Endothelial cell (in vitro differentiated cells): ENCODE results near the gene PUSL1. TPM values are rescaled to one million over a fixed set of nuclear protein-coding genes. Genes with fewer than 3 reads are reported as not detected.

ENCODE experiments used
- DNase-seq: peaks from one replicate; pipeline ENCODE4 v3.0.0; 2021; ENCODE audit warnings: low spot score
- H3K27ac Mint-ChIP-seq: one replicate; pipeline ENCODE4 v1.8.0; 2021; ENCODE audit warnings: mixed read lengths, inconsistent platforms; ENCODE audit not compliant: unreplicated experiment
- H3K27me3 Mint-ChIP-seq: one replicate; pipeline ENCODE4 v1.8.0; 2021; ENCODE audit warnings: mild to moderate bottlenecking, moderate library complexity, mixed read lengths, inconsistent platforms; ENCODE audit not compliant: unreplicated experiment
- H3K36me3 Mint-ChIP-seq: one replicate; pipeline ENCODE4 v1.8.0; 2021; ENCODE audit warnings: mild to moderate bottlenecking, low read depth, mixed read lengths, inconsistent platforms; ENCODE audit not compliant: unreplicated experiment
- H3K4me1 Mint-ChIP-seq: one replicate; pipeline ENCODE4 v1.8.0; 2021; ENCODE audit warnings: mild to moderate bottlenecking, mixed read lengths, inconsistent platforms; ENCODE audit not compliant: unreplicated experiment
- H3K4me3 Mint-ChIP-seq: one replicate; pipeline ENCODE4 v1.8.0; 2021; ENCODE audit warnings: mild to moderate bottlenecking, mixed read lengths, inconsistent platforms; ENCODE audit not compliant: unreplicated experiment
- H3K9me3 Mint-ChIP-seq: one replicate; pipeline ENCODE4 v1.8.0; 2021; ENCODE audit warnings: mixed read lengths, inconsistent platforms; ENCODE audit not compliant: unreplicated experiment
- CTCF ChIP-seq: fragments of 200-600 bp; sonication (generic); IDR thresholded peaks from one replicate; pipeline ENCODE4 v1.5.0; 2021; ENCODE audit warnings: antibody characterized with exemption; ENCODE audit not compliant: unreplicated experiment
- total RNA-seq: library from RNA; stranded (reverse); fragmentation: NEBNext Ultra II Directional; extraction: Animal tissue kit (Norgen Biotek cat#: 25700); gene quantifications from one replicate; pipeline ENCODE4 v1.2.1, GENCODE V29; 2021; ENCODE audit not compliant: unreplicated experiment

PUSL1 gene
- total RNA-seq, 1 donor from 2014 or later: 14.0 TPM

DNA sequence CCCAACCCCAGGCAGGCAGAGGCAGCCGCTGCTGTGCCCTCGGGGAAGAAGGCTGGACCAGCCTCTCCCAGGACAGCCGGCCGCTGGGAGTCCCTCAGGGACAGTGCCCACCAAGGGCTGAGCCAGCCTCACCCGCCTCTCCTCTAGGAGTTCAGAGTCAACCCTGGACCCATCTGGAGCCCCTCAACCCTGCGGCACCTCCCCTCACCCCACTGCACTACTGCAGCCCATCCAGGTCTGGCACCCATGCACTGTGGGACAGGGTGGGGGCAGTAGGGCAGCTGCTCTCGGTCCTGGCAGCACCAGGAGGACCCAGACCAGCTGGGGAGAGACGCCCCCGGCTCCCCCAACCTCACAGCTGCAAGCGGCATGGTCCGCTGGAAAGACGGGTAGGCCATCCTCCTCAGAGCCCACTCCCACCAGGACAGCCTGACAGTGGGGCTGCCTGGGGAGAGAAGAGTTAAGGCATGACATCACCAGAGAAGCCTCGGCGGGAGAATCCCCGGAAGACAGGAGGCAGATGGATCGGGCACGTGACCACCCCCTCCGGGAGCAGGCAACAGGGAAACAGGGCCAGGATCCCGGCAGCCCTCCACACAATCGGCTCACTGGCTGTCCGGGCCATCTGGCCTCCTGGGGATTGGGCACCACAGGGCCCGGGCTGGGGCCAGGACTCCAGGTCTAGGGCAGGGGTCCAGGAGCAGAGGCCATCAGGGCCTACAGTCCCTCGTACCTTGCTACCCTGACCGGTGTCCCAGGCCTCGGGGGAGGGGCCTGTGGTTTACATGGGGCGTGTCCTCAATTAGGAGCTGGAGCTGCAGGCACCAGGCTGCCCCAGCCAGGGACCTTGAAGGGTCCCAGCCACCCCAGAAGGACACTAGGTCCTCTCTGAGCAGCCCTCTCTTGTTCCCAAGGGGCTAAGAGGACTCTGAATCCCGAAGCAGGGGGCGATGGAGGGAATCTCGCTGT lies 3.8 kb upstream of the PUSL1 start:
- no peaks in the 10 kb centered on the region for H3K36me3 Mint-ChIP-seq
- DNase-seq: peak; percentile 69
- no peak for TF ChIP-seq CTCF
- H3K4me1 Mint-ChIP-seq: peaks cover 15% of the 10 kb centered on the region
- peaks cover 13% of the 10 kb centered on the region for H3K27me3 Mint-ChIP-seq
- H3K4me3 Mint-ChIP-seq: peak overlapping the region; percentile 73
- H3K27ac Mint-ChIP-seq: peak overlapping the region; percentile 70
- no peaks in the 10 kb centered on the region for H3K9me3 Mint-ChIP-seq

DNA sequence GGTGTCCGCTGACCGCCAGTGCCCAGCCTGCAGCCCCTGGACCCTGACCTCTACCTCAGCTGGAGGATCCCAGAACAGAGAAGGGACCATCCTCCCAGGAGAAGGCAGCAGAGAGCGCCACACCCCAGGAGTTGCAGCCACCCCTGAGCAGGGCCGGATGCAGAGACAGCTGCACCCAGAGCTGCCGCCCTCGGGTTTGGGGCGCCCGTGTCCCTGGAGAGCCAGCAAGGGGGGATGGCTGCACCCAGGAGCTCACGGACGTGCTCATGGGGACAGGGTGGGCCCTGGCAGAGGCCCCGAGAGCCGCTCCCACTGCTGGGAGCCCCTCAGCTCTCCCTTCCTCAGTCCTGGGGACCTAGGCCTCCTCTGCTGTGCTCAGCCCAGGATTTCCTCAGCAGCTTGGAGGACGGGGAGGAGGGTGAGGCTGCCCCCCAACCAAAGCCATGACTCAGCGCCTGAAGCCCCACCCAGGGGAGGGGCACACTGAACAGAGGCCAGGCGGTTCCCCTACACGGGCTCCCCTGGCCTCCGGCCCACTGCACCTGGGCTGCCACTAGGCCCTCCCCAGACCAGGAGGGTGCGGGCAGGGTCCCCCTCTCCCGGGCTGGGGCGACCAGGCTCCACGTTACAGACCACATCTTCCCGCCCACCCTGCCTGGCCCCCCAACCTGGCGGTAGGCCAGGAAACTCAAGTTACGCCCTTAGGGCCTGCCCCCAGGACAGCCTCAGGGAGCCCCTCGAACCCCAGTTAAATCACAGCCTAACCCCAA lies 2.9 kb upstream of the PUSL1 start:
- H3K27me3 Mint-ChIP-seq: peaks cover 13% of the 10 kb centered on the region
- H3K27ac Mint-ChIP-seq: no peak overlapping the region
- no peak for DNase-seq
- H3K4me1 Mint-ChIP-seq: peaks cover 15% of the 10 kb centered on the region
- TF ChIP-seq CTCF: no peak
- peak overlapping the region; percentile 92 for H3K4me3 Mint-ChIP-seq
- no peaks in the 10 kb centered on the region for H3K9me3 Mint-ChIP-seq
- H3K36me3 Mint-ChIP-seq: no peaks in the 10 kb centered on the region

- H3K36me3 Mint-ChIP-seq: no peaks in the 10 kb centered on the region
- H3K4me1 Mint-ChIP-seq: peaks cover 15% of the 10 kb centered on the region
- peak overlapping the region; percentile 92 for H3K4me3 Mint-ChIP-seq
- TF ChIP-seq CTCF: no peak
- no peak for DNase-seq
- no peaks in the 10 kb centered on the region for H3K9me3 Mint-ChIP-seq
- H3K27ac Mint-ChIP-seq: no peak overlapping the region
- H3K27me3 Mint-ChIP-seq: peaks cover 11% of the 10 kb centered on the region
Measured at GRCh38 chr1:1306070-1306660, 2.2 kb upstream of the PUSL1 start.

DNA sequence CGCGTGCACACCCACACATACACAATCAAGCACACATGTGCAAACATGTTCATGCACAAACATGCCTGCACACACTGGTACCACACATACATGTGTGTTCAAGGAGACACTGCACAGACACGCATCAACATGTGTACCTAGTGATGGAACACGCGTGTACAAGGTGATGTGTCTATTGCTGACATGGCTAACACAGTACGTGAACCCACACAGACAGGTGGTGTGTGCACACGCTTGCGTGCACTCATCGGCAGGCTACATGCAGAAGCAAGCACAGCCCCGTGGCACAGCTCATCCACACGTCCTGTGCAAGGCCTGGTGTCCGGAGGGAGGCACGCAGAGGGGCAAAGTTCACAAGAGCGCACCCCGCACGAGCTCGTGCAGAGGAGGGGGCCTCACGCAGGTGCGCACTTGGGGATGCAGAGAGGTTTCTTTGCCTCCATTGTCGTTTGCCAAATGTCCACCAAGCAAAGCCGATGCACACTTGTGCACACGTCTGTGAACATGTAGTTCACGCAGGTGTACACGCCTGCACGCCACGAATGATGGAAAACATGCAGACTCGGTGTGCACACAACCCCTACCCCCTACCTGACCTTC lies 1.6 kb upstream of the PUSL1 start:
- TF ChIP-seq CTCF: no peak
- H3K4me1 Mint-ChIP-seq: peaks cover 15% of the 10 kb centered on the region
- no peaks in the 10 kb centered on the region for H3K9me3 Mint-ChIP-seq
- peak overlapping the region; percentile 92 for H3K4me3 Mint-ChIP-seq
- H3K36me3 Mint-ChIP-seq: no peaks in the 10 kb centered on the region
- DNase-seq: no peak
- peaks cover 9% of the 10 kb centered on the region for H3K27me3 Mint-ChIP-seq
- H3K27ac Mint-ChIP-seq: no peak overlapping the region
